C4-2B (cell line): ENCODE data around the gene FAM20C.

Experiments
- H3K27ac ChIP-seq: fragments of 450-650 bp; 2 replicates; pipeline ENCODE4 v1.5.1; 2017
- CTCF ChIP-seq: fragments of 450-650 bp; conservative IDR thresholded peaks from 2 replicates; pipeline ENCODE4 v1.5.1; 2017; ENCODE audit warnings: mild to moderate bottlenecking
- ZFX ChIP-seq: fragments of 450-650 bp; IDR thresholded peaks from 2 replicates; pipeline ENCODE4 v1.6.1; 2017

The FAM20C gene

DNA sequence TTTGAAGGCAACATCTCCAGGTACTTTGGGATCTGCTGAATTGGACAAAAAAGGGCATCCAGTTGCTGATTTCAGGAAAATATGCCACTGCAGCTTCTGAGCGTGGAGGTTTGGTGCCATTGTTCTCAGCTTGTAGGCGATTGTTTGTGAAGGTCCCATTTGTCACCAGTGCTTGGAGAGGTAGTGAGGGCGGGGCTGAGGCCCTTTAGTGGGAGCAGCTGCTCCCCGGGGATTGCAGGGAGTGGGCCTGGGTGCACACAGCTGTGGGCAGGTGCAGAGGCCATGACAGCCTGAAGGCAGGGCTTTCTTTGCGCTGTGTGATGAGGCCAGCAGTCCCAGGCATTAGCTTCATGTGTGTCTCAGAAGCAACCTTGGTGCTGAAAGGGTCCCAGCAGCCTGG, 3.9 kb downstream of the FAM20C start:
- no peak overlapping the region for H3K27ac ChIP-seq
- TF ChIP-seq ZFX = no peak
- TF ChIP-seq CTCF = no peak

DNA sequence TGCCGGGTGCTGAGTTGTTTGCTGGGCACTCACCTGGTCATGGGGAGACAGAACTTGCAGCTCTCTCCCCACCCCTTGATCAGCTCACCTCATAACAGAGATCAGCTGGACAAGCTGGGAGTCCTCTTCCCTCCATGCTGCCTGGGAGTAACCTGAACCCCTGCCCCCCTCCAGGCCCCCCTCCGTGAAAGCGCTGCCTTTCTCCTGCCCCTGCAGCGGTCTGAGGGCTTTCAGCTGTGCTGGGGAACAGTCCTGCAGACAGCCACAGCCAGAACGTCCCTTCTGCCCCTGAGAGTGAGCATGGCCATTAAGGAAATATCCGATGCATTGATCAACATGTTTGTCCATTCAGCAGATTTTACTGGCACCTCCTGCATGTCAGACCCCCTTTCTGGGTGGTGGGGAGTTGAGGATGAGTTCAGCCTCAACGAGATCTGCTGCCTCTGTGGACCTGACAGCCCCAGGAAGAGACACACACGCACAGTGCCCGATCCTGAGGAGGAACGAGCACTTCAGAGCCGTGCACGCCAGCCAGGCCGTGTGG, 4.5 kb downstream of the FAM20C start:
- TF ChIP-seq CTCF (no peak), ZFX (no peak)

GRCh38 chr7:197413-198335, 5.3 kb downstream of the FAM20C start:
- TF ChIP-seq CTCF (no peak), ZFX (no peak)
- no peak overlapping the region for H3K27ac ChIP-seq

More for the DNA sequence above, 4.5 kb downstream of the FAM20C start:
- no peak overlapping the region for H3K27ac ChIP-seq

GRCh38 chr7:199483-200249, 7.3 kb downstream of the FAM20C start:
- TF ChIP-seq CTCF (no peak), ZFX (no peak)

DNA sequence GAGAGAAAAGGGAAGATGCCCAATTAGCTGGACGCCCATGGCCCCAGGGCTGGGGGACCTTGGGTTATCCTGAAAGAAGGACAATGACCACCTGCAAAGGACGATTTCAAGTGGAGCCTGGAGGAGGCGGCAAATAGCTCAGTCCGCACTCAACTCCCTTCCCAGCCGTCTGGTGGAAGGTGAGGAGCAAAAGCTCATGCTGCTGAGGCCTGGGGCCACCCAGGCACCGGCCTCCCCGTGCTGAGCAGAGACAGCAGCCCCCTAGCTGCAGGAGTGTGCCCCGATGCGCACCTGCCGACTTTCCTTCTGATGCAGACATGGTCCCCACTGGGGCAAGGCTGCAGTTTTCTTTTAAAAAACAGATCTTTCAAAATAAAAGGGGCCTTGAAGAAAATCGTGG, 7.9 kb downstream of the FAM20C start:
- TF ChIP-seq ZFX = no peak
- no peak for TF ChIP-seq CTCF
- no peak overlapping the region for H3K27ac ChIP-seq

More at GRCh38 chr7:199483-200249, 7.3 kb downstream of the FAM20C start:
- no peak overlapping the region for H3K27ac ChIP-seq

DNA sequence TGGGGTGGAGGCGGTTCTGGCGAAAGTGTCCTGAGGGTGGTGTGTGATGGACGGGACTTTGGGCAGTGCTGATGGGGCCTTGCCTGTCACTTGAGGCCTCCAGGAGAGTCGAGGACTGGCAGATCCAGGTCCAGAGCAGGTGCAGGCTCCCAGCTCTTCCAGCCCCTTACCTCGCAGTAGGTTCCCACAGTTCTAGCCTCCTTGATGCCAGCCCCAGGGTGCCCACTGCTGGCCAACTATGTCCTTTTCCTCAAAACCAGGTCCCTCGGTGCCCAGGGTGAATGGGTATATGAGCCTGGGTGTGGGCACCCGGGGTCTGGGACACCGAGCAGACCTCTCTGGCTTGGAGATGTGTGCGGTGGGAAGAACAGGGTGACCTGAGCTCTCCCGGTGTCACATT, 8.3 kb downstream of the FAM20C start:
- TF ChIP-seq ZFX (no peak), CTCF (no peak; the same call in 1 of the 2 replicates)
- no peak overlapping the region for H3K27ac ChIP-seq
